Testis (tissue), 3 donors: ENCODE results near the gene COMMD10. TPM values are rescaled to one million over a fixed set of nuclear protein-coding genes. Genes with fewer than 3 reads are reported as not detected.

ENCODE experiments used
- DNase-seq: peaks from one replicate; pipeline ENCODE4 v3.0.0-alpha.2; 2019
- H3K27ac ChIP-seq, 2 donors: fragments of 200-600 bp; sonication (generic); one replicate each; pipeline ENCODE4 v1.5.1; 2019
- H3K27me3 ChIP-seq: fragments of 200-600 bp; sonication (generic); one replicate; pipeline ENCODE4 v1.5.1; 2019
- H3K36me3 ChIP-seq: fragments of 200-600 bp; sonication (generic); one replicate; pipeline ENCODE4 v1.5.1; 2017; ENCODE audit warnings: low read depth; ENCODE audit errors: missing control alignments
- H3K4me1 ChIP-seq: fragments of 200-600 bp; sonication (generic); one replicate; pipeline ENCODE4 v1.5.1; 2019
- H3K4me3 ChIP-seq, 2 donors: fragments of 200-600 bp; sonication (generic); one replicate each; pipeline ENCODE4 v1.5.1; 2017 to 2019
- H3K9me3 ChIP-seq: fragments of 200-600 bp; sonication (generic); one replicate; pipeline ENCODE4 v1.5.1; 2017
- CTCF ChIP-seq, 3 experiments: fragments of 450-650 bp in 2 of 3; fragments of 200-600 bp in 1 of 3; sonication (generic) in 1 of 3; IDR thresholded peaks; one replicate each; pipeline ENCODE4 v1.5.1; 2016 to 2019; ENCODE audit warnings: antibody characterized with exemption in 3 of 3, mild to moderate bottlenecking in 2 of 3, moderate library complexity in 1 of 3
- POLR2A ChIP-seq: fragments of 450-650 bp; IDR thresholded peaks from one replicate; pipeline ENCODE4 v1.6.1; 2017; ENCODE audit warnings: antibody characterized with exemption, mild to moderate bottlenecking, moderate library complexity
- WGBS, 2 donors: methylation state at CpG; one replicate each; pipeline ENCODE4 v1.1.5; 2018; 5-methylcytosine and 5-hydroxymethylcytosine counted together
- intact Hi-C: fragments of 100-400 bp; cut with DNase I; formaldehyde crosslinking; loops from one replicate; pipeline ENCODE4 v1.15.1; 2023; ENCODE audit warnings: low total_unique reads
- polyA plus RNA-seq: library from polyadenylated mRNA; stranded (reverse); fragments of 350-450 nt; fragmentation: Illumina TruSeq; extraction: RNeasy Lipid Tissue Mini Kit (QIAGEN cat#74804); gene quantifications from one replicate; pipeline ENCODE4 v1.2.3, GENCODE V29; 2014; ENCODE audit warnings: low read depth, low replicate concordance; ENCODE audit not compliant: insufficient read depth
- total RNA-seq, 2 donors: library from RNA; depleted of rRNA; stranded (reverse); fragments of >200 nt; gene quantifications; one replicate each; pipeline ENCODE4 v1.2.3, GENCODE V29; 2016

The COMMD10 gene
- total and polyA plus RNA-seq, 3 donors from 2014 or later = 16.6 to 36.1 (median 29.7) TPM

- H3K9me3 ChIP-seq = no peaks in the 10 kb centered on the region
- H3K4me1 ChIP-seq = peaks cover 6% of the 10 kb centered on the region
- 24 to 36% methylated on average over 4 of the region's 4 CpGs for WGBS, 2 donors
- TF ChIP-seq CTCF (IDR thresholded peaks at IDR 0.05) (peak; percentile 67 to 76 (median 74)), POLR2A (no peak)
- H3K27me3 ChIP-seq = no peaks in the 10 kb centered on the region
- intact Hi-C loops = no loop called here
- no peak overlapping the region for H3K4me3 ChIP-seq
- no peaks in the 10 kb centered on the region for H3K36me3 ChIP-seq
- no peak for DNase-seq
- no peak overlapping the region for H3K27ac ChIP-seq
Measured at GRCh38 chr5:116137544-116138378, 52.9 kb downstream of the COMMD10 start.

- Histone ChIP-seq H3K27ac (no peak overlapping the region), H3K4me3 (no peak overlapping the region), H3K4me1 (peaks cover 6% of the 10 kb centered on the region), H3K27me3 (no peaks in the 10 kb centered on the region), H3K9me3 (no peaks in the 10 kb centered on the region), H3K36me3 (no peaks in the 10 kb centered on the region)
- 92% methylated on average over 3 of the region's 3 CpGs for WGBS, 2 donors
- no peak for DNase-seq
- intact Hi-C loops = no loop called here
- TF ChIP-seq CTCF (IDR thresholded peaks at IDR 0.05) = no peak
Measured at GRCh38 chr5:116142495-116142894, 57.7 kb downstream of the COMMD10 start.

- TF ChIP-seq CTCF (IDR thresholded peaks at IDR 0.05) = no peak
- TF ChIP-seq POLR2A = no peak
- H3K27me3 ChIP-seq = no peaks in the 10 kb centered on the region
- no peaks in the 10 kb centered on the region for H3K36me3 ChIP-seq
- no peaks in the 10 kb centered on the region for H3K4me1 ChIP-seq
- intact Hi-C loops = no loop called here
- H3K27ac ChIP-seq = no peak overlapping the region
- H3K4me3 ChIP-seq = no peak overlapping the region
- no peaks in the 10 kb centered on the region for H3K9me3 ChIP-seq
- DNase-seq = no peak
Measured at GRCh38 chr5:116144103-116144502, 59.3 kb downstream of the COMMD10 start.

GRCh38 chr5:116144991-116145390 lies 60.2 kb downstream of the COMMD10 start:
- H3K36me3 ChIP-seq = no peaks in the 10 kb centered on the region
- no peak overlapping the region for H3K4me3 ChIP-seq
- no peak for TF ChIP-seq POLR2A
- no peak for TF ChIP-seq CTCF (IDR thresholded peaks at IDR 0.05)
- no peak overlapping the region for H3K27ac ChIP-seq
- no peaks in the 10 kb centered on the region for H3K9me3 ChIP-seq
- intact Hi-C loops = no loop called here
- no peak for DNase-seq
- no peaks in the 10 kb centered on the region for H3K27me3 ChIP-seq
- WGBS, 2 donors = 87 to 96% methylated on average over 2 of the region's 2 CpGs
- H3K4me1 ChIP-seq = no peaks in the 10 kb centered on the region

GRCh38 chr5:116145416-116145815 lies 60.6 kb downstream of the COMMD10 start:
- no peak overlapping the region for H3K4me3 ChIP-seq

More at GRCh38 chr5:116145416-116145815, 60.6 kb downstream of the COMMD10 start:
- Histone ChIP-seq H3K36me3 (no peaks in the 10 kb centered on the region), H3K27me3 (no peaks in the 10 kb centered on the region), H3K27ac (no peak overlapping the region), H3K4me1 (no peaks in the 10 kb centered on the region), H3K9me3 (no peaks in the 10 kb centered on the region)
- TF ChIP-seq CTCF (IDR thresholded peaks at IDR 0.05) (no peak), POLR2A (no peak)
- 86 to 91% methylated on average over 3 of the region's 3 CpGs for WGBS, 2 donors
- intact Hi-C loops = no loop called here
- no peak for DNase-seq
